Jurkat, Clone E6-1 (cell line): Measurements from ENCODE around the gene ZIC5.
"Not testable (repeated sequence)": the region's sequence is repeated elsewhere in the genome, so short reads cannot be mapped to it uniquely, and the experiment has no call there.

Source experiments
- DNase-seq: peaks from one replicate; pipeline ENCODE4 v3.0.0-alpha.2; 2011; ENCODE audit warnings: low read depth, low spot score
- H3K4me3 ChIP-seq: 2 replicates; pipeline ENCODE4 v1.5.1; 2011; ENCODE audit warnings: mild to moderate bottlenecking, low read length, control low read depth, moderate library complexity

ZIC5 gene

GRCh38 chr13:99948907-99949678, 22.5 kb downstream of the ZIC5 start:
- DNase-seq = no peak

GRCh38 chr13:99948411-99948810, 23.2 kb downstream of the ZIC5 start:
- DNase-seq = no peak
- H3K4me3 ChIP-seq = no peak overlapping the region

More at GRCh38 chr13:99948907-99949678, 22.5 kb downstream of the ZIC5 start:
- H3K4me3 ChIP-seq = no peak overlapping the region

GRCh38 chr13:99947666-99948065, 23.9 kb downstream of the ZIC5 start:
- no peak overlapping the region for H3K4me3 ChIP-seq

GRCh38 chr13:99945515-99945914, 26.1 kb downstream of the ZIC5 start:
- not testable (repeated sequence) for H3K4me3 ChIP-seq, DNase-seq

More at GRCh38 chr13:99947666-99948065, 23.9 kb downstream of the ZIC5 start:
- DNase-seq = no peak

- DNase-seq = no peak
- H3K4me3 ChIP-seq = no peak overlapping the region
Measured at GRCh38 chr13:99944606-99945005, 27.0 kb downstream of the ZIC5 start.

GRCh38 chr13:99944102-99944501, 27.5 kb downstream of the ZIC5 start:
- DNase-seq = no peak
- no peak overlapping the region for H3K4me3 ChIP-seq

- no peak for DNase-seq
- no peak overlapping the region for H3K4me3 ChIP-seq
Measured at GRCh38 chr13:99941911-99942310, 29.7 kb downstream of the ZIC5 start.

- no peak for DNase-seq
- no peak overlapping the region for H3K4me3 ChIP-seq
Measured at GRCh38 chr13:99941086-99941485, 30.5 kb downstream of the ZIC5 start.

- no peak overlapping the region for H3K4me3 ChIP-seq
- no peak for DNase-seq
Measured at GRCh38 chr13:99938635-99939034, 32.9 kb downstream of the ZIC5 start.

GRCh38 chr13:99935772-99936171, 35.8 kb downstream of the ZIC5 start:
- H3K4me3 ChIP-seq = no peak overlapping the region
- DNase-seq = no peak

GRCh38 chr13:99932912-99933311, 38.7 kb downstream of the ZIC5 start:
- DNase-seq = no peak
- H3K4me3 ChIP-seq = no peak overlapping the region

GRCh38 chr13:99930925-99931324, 40.6 kb downstream of the ZIC5 start:
- H3K4me3 ChIP-seq = no peak overlapping the region
- peak; percentile 10 for DNase-seq

GRCh38 chr13:99929866-99930265, 41.7 kb downstream of the ZIC5 start:
- DNase-seq = no peak
- no peak overlapping the region for H3K4me3 ChIP-seq

- H3K4me3 ChIP-seq = no peak overlapping the region
- no peak for DNase-seq
Measured at GRCh38 chr13:99926014-99926731, 45.4 kb downstream of the ZIC5 start.

GRCh38 chr13:99923877-99924582, 47.5 kb downstream of the ZIC5 start:
- DNase-seq = no peak
- no peak overlapping the region for H3K4me3 ChIP-seq

- H3K4me3 ChIP-seq = no peak overlapping the region
- no peak for DNase-seq
Measured at GRCh38 chr13:99922631-99923404, 48.7 kb downstream of the ZIC5 start.

GRCh38 chr13:99919132-99919531, 52.4 kb downstream of the ZIC5 start:
- no peak for DNase-seq
- H3K4me3 ChIP-seq = no peak overlapping the region

- no peak overlapping the region for H3K4me3 ChIP-seq
- DNase-seq = peak; percentile 63
Measured at GRCh38 chr13:99916366-99917103, 55.0 kb downstream of the ZIC5 start.

GRCh38 chr13:99913167-99913566, 58.4 kb downstream of the ZIC5 start:
- no peak for DNase-seq

More at GRCh38 chr13:99913167-99913566, 58.4 kb downstream of the ZIC5 start:
- no peak overlapping the region for H3K4me3 ChIP-seq
